Ishikawa (cell line): ENCODE data around the gene CCDC169.

Experiments used
- CEBPB ChIP-seq: IDR thresholded peaks from 2 replicates; pipeline ENCODE4 v1.6.1; 2012
- CREB1 ChIP-seq: IDR thresholded peaks from 2 replicates; pipeline ENCODE4 v1.6.1; 2012; ENCODE audit warnings: low read depth
- EGR1 ChIP-seq: IDR thresholded peaks from 2 replicates; pipeline ENCODE4 v1.6.1; 2012
- EP300 ChIP-seq: IDR thresholded peaks from 2 replicates; pipeline ENCODE4 v1.6.1; 2012; ENCODE audit warnings: borderline replicate concordance
- FOXM1 ChIP-seq: IDR thresholded peaks from 2 replicates; pipeline ENCODE4 v1.6.1; 2012; ENCODE audit warnings: low read depth, borderline replicate concordance
- MAX ChIP-seq: IDR thresholded peaks from 2 replicates; pipeline ENCODE4 v1.6.1; 2012
- NFIC ChIP-seq: IDR thresholded peaks from 2 replicates; pipeline ENCODE4 v1.6.1; 2012
- RAD21 ChIP-seq: IDR thresholded peaks from 2 replicates; pipeline ENCODE4 v1.6.1; 2012; ENCODE audit warnings: low read depth
- REST ChIP-seq: IDR thresholded peaks from 2 replicates; pipeline ENCODE4 v1.6.1; 2012; ENCODE audit warnings: low read depth, mild to moderate bottlenecking
- TAF1 ChIP-seq: IDR thresholded peaks from 2 replicates; pipeline ENCODE4 v1.6.1; 2012; ENCODE audit warnings: low read depth, mild to moderate bottlenecking
- TCF12 ChIP-seq: IDR thresholded peaks from 2 replicates; pipeline ENCODE4 v1.6.1; 2012; ENCODE audit warnings: low read depth
- YY1 ChIP-seq: IDR thresholded peaks from 2 replicates; pipeline ENCODE4 v1.6.1; 2012; ENCODE audit warnings: low read depth
- ZBTB7A ChIP-seq: IDR thresholded peaks from 2 replicates; pipeline ENCODE4 v1.6.1; 2012; ENCODE audit warnings: low read depth

GRCh38 chr13:36344886-36345437 is 47.3 kb upstream of the CCDC169 start:
- TF ChIP-seq YY1 (no peak), FOXM1 (no peak), EGR1 (no peak), MAX (no peak), CREB1 (no peak), REST (no peak), TAF1 (no peak), TCF12 (no peak), NFIC (no peak), RAD21 (no peak), CEBPB (no peak), EP300 (no peak), ZBTB7A (no peak)
